A204.1 (cell line): ENCODE data around the gene PHACTR1.

ENCODE experiments used
- FAIRE-seq: peaks from 2 replicates; lab custom pipeline; 2012; peaks lifted over from hg19 to GRCh38; lab: Jason Lieb, UNC

Gene PHACTR1

DNA sequence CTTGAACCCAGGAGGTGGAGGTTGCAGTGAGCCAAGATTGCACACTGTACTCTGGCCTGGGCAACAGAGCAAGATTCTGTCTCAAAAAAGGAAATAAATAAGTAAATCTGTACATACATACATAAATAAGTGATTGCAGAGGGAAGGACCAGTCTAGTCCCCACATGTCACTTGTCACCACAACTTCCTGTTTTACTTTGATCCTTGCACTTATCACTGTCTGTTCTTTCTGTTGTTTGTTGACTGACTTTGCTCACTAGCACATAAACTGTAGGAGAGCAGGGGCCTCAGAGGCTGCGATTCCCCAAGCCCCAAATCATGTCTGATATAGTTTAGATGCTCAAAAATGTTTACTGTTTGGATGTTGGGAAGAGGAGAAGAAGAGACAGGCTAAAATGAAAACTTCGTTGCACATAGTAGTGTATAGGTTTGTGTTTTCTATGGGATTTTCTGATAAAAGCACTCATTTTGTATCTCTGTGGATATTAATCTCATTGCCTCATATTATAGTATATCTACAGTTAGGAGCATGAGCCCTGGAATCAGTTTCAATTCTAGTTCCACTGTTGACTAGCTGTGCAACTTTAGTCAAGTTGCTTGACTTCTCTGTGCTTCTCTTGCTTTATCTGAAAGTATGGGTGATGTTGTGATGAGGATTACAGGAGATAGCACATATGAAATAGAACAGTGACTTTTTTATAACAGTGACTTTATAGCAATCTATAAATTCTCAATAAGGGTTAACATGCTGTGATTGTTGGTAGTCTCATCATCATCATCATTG lies 446.8 kb downstream of the PHACTR1 start:
- FAIRE-seq, result no peak

DNA sequence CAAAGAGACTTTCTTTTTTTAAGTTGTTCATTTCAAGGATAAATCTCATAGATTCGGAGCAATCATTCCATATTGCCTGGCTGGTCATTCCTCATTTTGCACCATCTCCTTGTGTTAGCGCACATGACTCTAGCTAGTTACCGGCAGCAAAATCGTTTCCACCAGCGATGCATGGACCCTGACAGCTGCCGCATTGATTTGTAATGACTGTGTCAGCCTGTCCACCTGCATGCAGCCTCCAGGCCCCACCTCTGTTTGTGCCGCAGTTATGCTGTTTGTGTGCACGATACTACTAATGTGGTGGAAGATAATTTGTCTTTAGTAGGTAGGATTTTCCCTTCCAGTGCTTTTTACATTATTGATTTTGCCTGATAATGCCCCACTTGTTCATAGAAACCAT lies 447.7 kb downstream of the PHACTR1 start:
- FAIRE-seq, result no peak

DNA sequence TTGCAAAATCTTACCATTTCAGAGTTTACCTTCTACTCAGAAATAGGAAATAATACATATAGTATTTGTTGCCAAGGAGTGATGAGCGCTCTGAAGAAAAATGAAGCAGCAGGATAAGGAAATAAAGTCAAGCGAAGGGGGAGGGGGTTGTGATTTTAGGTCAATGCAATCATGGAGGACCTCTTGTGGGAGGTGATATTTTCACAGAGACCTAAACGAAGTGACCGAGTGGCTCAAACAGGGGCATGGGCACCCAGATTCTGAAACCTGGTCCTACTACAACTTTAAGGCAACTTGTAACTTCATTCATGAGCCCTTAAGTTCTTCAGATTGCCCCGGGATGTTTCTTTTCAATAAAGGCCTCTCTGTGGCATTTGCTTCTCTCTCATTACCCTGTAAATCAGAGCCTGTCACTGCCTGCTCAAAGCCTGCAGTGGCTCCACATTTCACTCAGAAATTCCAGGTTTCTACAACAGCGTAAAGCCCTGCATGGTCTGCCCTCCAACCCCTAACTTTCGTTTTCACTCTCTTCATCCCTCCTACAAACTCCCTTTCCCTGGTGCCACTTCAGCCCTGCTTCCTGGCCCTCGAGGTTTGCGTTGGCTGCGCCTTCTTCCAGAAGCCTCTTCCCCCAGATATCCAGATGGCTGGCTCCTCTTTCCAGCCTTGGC lies 449.1 kb downstream of the PHACTR1 start:
- no peak for FAIRE-seq

DNA sequence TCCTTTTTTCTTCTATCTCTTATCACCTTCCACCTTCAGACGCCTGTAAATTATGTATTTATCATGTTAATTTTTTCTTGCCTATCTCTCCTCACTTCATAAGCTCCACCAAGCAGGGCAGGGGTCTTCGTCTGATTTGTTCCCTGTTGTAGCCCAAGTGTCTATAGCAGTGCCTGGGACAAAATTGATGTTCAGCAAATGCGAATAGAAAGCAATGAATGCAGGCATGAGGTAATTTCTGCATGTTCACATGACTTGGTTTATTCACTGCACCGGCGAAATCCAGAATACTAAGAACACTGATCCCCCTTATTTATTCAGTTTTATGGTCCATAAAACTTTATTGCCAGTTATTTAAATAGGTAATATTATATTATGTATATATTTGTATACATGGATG lies 449.7 kb downstream of the PHACTR1 start:
- FAIRE-seq, result no peak

DNA sequence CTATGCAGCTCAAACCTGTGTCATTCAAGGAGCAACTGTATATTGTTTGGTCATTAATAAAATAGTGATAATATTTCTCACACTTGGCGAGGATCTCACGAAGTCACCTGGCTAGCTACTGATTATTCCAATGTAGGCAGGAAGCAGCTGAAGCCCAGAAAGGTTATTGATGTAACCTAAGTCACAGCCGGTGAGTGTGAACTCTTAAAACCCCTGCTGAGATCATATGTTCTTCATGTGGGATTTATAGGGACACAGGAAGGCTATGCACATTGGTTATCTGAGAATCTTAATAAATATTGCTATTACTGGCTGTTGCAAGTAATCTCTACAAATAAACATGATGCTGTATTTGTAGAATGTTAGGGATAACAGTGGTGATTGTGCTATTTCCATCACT lies 450.3 kb downstream of the PHACTR1 start:
- no peak for FAIRE-seq

DNA sequence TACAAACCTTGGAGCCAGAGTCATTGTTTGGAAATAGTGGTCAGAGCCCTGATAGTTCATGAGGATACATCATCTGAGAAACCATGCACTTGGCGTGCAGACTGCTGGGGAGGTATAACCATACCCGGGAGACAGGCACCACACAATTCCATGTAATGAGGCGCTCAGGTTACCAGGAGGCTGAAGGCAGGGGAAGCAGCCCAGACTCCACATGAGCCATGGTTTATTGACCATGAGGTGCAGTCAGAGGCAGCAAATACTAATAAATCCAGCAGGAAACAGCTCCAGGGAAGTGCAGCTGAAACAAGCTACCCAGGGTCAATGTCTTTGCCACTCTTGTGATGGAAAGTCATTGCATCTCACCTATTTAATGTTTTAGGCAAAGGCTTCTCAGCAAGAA lies 455.7 kb downstream of the PHACTR1 start:
- FAIRE-seq, result no peak

DNA sequence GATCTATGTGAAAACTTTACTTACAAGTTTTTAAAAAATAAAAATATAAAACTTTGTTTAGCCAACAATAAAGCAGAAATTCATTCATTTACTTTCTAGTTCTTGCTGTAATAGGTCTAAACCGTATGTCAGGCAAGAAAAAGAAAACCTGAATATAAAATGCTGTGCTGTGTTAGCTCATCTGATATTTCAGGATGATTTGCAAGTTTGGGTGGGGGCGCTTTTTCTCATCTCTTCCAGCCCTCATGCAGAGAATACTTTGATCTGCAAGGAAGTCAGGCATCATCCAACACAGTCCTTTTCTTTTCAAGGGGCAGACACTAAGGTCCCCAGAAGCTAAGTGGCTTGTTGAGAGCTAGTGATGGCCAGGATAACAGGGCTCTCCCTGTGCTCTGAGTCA lies 458.5 kb downstream of the PHACTR1 start:
- FAIRE-seq, result no peak

DNA sequence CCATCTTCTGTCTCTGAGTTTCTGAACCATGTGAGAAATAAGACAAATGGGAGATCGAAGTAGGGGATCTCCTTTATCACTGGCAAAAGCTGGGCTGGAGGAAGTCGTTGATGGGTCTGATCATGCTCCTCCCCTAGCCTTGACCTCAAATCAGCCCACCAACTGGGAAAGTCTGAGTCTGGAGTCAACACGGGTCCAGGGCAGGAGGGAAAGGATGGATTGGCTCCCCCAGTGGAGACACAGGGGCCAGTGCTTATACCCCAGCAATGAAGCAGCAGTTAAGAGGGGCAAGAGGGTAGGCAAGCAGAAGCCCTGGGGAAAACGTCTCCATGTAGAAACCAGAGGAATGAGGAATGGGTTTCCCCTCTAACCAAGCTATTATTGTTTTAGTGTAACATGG lies 459.2 kb downstream of the PHACTR1 start:
- no peak for FAIRE-seq

DNA sequence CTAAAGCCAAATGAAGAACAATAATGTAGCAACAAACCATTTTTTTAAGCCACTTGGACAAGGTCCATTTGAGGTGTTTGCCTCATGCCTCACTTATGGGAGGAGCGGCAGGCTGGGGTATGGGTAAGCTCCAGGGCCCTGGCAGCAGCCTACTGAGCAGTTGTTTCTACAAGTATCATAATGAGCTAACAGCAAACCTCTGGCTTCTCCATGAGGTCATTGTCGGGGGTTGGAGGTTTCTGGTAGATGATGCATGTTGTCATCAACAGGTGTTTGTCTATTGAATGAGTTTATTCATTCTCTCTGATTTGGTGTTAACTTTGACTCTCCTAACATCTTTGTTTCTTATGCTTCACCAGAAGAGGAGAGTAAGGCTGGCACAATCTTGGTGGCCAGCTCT lies 461.1 kb downstream of the PHACTR1 start:
- no peak for FAIRE-seq

DNA sequence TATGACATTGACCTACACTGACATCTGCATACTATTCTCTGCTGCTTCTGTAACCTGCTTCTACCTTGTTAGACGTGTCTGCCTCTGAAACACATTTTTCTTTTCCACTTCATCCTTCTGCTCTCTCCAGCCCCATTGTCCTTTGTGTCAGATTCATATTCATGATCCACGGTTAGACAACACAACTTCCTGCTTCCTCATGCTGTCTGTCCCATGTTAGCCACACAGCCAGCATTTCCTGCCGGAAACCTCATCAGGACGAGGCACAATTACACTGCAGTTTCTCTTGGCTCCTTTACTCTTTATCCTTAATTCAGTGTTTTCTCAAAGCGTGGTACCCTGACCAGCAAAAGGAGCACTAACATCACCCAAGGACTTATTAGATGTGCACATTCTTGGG lies 461.5 kb downstream of the PHACTR1 start:
- no peak for FAIRE-seq

DNA sequence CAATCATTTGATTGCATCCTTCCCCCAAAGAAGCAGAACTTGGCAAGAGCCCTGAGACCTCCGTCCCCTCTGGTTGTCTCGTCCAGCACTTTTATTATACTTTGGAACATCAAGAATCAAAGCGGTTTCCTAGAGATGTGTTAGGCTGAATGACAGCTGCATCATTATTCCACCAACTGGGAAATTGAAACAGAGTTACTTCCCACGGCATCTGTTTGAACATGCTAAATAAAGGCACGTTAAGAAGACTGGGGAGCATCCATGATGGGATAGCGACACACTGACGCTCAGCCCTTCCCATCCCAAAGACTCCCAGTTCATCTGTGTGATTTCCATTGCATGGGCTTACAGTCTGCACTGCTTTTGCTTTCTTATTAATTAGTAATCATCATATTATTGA lies 464.0 kb downstream of the PHACTR1 start:
- FAIRE-seq, result no peak

DNA sequence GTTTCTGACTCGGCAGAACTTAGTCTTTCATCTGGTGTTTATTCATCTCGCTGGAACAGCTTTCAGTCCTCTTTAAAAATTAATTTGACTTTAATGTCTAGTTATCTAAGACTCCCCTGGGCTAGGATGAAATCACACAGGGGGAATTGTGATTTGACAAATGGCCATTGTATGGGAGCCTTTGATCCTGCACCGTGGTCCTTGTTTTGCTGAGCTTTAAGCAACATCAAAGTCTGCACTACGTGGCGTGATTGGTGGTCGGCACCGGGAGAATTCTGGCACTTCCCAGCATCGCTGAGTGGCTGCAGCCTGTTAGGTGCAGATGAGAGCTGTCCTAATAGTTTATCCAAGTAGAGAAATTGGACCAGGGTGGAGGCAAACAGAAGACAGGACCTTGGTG lies 464.8 kb downstream of the PHACTR1 start:
- FAIRE-seq, result no peak

DNA sequence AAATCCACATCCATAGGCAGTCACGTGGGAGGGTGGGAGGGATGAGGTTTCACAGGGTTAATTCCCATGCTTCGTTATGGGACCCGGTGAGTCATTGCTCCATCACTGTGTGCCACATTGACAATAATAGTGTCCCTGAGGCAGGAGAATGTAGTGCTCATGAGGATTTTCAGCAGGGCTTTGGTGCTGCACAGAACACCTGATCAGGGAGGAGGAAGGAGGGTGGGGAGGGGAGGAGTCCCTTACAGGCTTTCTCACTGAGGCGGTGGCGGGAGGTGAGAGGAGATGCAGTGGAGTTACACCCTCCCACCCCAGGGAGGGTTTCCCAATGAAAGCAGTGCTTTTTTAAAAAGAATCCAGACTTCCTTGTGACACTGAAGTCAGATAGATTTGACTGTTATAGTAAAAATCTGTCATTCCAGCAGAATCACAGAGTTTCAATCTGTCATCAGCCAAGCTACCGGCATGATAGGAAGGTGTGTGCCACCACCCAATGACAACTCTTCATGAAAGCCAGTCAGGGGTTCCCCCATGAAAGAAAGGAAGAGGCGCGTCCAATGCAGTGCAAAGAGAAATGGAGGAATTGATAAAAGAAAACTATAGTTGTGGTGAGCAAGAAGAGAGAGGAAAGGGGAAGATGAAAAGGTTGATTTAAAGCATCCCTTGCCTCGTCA lies 467.0 kb downstream of the PHACTR1 start:
- no peak for FAIRE-seq

DNA sequence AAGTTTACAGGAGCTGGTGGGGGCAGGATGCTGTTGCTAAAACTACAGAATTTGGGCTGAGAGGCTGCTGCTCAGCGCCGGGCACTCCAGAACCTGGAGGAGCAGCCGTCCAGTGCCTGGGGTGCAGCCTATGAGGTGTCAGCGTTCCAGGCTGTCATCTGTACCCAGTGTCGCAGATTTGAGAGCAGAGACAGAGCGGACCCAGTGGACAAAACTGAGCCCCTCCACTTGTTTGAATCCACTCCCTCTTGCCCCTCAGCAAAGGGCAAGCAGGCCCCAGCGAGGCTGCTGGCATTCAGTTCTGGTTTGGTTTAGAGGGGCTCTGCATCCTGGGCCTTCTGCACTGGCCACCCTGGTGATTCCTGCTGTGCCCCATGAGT lies 467.5 kb downstream of the PHACTR1 start:
- FAIRE-seq, result no peak

DNA sequence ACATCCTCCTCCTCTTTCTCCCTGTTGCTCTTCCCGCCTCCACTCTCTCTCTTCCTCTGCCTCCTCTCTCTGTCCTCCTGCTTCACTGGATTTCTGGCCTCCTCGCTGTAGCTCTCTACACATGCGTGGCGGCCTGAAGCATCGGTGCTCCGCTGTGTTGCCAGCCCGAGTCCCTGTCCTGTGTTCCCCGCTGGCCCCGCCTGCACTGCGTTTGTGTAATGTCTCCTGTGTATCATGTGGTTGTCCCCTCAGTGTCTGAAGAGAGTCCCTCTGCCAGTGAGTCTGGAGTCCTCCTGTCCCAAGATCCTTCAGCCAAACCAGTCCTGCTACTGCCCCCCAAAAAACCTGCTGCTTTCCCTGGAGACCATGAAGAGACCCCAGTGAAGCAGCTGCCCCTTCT lies 468.0 kb downstream of the PHACTR1 start:
- no peak for FAIRE-seq

DNA sequence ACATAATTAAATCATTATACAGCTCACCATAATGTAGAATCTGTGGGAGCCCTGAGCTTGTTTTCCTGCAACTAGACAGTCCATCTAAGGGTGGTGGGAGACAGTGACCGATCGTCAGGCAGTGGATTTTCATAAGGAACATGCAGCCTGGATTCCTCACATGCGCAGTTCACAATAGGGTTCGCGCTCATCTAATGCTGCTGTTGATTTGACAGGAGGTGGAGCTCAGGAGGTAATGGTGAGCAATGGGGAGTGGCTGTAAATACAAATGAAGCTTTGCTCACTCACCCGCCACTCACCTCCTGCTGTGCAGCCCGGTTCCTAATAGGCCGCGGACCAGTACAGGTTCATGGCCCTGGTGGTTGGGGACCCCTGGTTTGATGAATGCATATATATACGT lies 470.3 kb downstream of the PHACTR1 start:
- FAIRE-seq, result no peak

DNA sequence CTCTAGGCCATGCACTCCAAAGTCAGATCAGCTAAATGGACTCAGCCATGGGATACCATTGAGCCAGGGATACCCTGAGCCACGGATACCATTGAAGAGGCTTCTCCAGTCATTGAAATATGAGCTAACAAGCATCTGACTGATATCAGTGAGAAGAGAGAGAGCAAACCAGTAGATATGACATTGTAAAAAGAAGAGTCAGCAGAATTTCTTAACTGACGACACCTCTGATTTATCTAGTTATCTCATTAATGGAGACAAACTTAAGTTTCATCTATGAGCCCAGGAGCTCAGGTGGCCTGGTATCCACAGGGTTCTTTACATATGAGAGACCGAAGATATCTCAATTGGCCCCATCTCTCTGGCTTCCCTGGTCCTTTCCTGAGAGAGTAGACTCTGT lies 471.1 kb downstream of the PHACTR1 start:
- no peak for FAIRE-seq

DNA sequence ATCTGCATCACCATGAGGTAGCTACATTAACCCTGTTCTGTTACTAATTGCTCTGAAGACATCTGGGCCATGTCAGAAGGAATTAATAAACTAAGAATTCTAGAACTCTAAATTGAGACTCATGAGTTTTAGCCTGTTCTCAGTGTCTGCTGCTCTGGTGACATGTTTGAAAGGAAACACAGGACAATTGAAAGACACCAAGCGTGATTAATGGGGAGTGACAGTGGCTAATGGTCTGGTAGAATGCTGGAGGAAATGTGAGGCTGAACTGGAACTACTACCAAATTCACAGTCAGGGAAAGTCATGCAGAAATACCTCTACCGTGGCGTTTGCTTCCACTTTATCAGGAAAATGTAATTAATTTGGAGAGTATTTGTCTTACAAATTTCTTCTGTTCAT lies 471.7 kb downstream of the PHACTR1 start:
- FAIRE-seq, result no peak

DNA sequence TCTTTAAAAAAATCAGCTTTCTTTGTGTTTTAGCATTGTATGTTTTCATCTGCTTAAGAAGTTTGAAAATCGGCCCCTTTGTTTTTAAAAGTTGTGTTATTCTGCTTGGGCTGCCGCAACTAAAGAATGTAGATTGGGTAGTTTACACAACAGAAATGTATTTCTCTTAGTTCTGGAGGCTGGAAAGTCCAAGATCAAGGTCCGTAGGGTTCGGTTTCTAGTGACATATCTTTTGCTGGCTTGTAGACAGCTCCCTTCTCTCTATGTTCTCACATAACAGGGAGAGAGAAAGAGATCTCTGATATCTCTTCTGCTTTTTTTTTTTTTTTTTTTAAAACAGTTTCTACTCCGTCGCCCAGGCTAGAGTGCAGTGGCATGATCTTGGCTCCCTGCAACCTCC lies 473.1 kb downstream of the PHACTR1 start:
- FAIRE-seq, result no peak

DNA sequence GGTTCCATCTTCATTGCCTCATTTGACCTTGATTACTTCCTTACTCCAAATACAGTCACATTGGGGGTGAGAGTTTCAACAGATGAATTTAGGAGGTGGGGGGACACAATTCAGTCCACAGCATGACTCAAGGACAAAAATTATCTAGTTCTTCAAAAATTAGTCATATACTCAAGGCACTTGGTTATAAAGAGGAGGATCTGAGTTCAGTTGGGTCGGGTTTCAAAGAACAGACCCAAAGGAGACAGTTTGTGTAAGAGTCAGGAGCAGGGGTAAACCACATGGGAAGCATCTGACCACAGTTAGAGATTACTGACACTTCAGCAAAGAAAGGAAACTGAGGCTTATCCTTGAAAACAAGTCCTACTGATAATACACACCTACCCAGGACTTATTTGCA lies 473.8 kb downstream of the PHACTR1 start:
- no peak for FAIRE-seq

DNA sequence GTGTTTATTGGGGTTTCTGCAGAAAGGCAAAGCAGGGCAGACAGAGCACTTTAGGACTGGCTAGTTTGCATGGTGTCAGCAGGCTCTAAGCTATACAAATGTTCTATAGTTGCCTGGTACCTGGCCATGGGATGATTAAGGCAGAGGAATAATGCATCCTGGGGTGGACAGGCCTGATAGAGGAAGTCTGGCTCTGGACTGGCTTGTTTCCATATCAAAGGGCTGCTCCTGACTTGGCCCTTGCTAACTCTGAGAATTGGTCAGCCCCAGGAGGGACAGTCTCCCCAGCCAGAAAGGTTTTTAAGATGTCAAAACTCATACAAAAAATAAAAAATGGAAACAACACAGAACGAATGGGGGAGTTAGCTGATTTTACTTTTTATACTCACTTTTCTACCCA lies 474.9 kb downstream of the PHACTR1 start:
- FAIRE-seq, result no peak

DNA sequence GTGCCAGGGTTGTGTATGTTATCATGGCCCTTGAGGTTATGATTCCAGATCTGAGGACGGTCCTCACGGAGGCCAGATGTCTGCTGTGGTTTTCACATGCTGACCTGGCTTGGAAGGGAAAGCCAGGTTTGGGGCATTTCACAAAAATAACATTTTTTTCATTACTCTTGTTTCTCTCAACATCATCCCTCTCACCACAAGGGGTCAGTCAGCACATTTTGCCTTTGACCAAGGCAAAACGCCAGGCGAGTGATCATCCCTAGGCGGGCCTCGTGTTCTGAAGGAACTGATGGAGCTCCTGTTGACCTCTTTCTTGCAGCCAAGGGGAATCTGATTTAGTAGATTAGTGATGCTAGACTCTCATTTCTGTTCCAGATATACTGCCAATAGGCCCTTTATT lies 478.3 kb downstream of the PHACTR1 start:
- no peak for FAIRE-seq

DNA sequence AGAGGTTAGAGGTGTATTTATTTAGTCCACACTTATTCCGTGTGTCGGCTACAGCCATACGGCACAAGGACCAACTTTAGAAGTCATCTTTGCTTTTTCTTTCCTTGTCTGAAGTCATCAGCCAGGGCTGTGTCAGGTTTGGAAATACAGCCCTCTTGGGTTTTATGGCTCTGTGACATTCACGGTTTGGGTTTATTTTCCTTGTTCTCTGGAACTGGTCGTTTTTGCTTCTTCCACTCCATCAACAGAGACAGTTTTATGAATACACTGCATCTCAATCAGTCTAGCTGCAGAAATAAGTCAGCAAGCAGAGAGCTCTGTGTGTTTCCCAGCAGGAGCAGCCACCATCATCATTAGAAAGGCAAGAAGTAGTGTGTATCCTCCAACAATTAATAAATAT lies 479.2 kb downstream of the PHACTR1 start:
- FAIRE-seq, result no peak

DNA sequence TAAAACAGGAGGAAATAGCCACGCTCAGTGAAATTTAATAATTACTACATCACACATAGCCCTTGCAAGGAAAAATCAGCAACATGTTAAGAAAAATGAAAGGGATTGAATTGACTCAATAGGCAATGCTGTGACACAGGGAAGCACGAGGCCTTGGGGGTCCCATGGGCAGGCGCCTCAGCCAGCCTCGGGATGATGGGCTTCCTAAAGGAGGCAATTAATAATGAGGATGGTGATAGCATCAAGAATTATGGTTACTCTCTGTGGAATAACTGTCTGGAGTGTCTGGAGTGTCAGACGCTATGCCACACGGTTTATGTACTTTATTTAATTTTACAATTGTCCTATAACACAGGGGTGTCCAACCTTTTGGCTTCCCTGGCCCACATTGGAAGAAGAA lies 481.6 kb downstream of the PHACTR1 start:
- FAIRE-seq, result no peak
